ENCODE results near the gene MAP7. TPM values are rescaled to one million over a fixed set of nuclear protein-coding genes. Genes with fewer than 3 reads are reported as not detected.

Gene MAP7
- total and polyA plus RNA-seq, 9 of the 15 experiments (the other 6 are each of a cell fraction or from before 2014, with no cell fraction given): 0.76 to 7.7 (median 3.9) TPM

- TF ChIP-seq ZNF318 (IDR thresholded peaks at IDR 0.05; ENCODE audit: borderline replicate concordance in 1 of 2, low read depth in 1 of 2) (no peak), ARID1B (IDR thresholded peaks at IDR 0.05) (no peak), EP300 (IDR thresholded peaks at IDR 0.05; ENCODE audit: low read length) (no peak), PREB (CRISPR knock-in tag; IDR thresholded peaks at IDR 0.05) (no peak), MCM3 (IDR thresholded peaks at IDR 0.05) (no peak), GABPA (tag; conservative IDR thresholded peaks at IDR 0.05; ENCODE audit: low read depth) (no peak), HNRNPH1 (optimal IDR thresholded peaks at IDR 0.05; ENCODE audit: low read depth, low read length) (no peak), NR0B1 (IDR thresholded peaks at IDR 0.05; ENCODE audit: partially characterized antibody) (no peak), ESRRB (CRISPR knock-in tag; IDR thresholded peaks at IDR 0.05; ENCODE audit: borderline replicate concordance) (no peak), ASH1L (IDR thresholded peaks at IDR 0.05; ENCODE audit: borderline replicate concordance, low read depth, partially characterized antibody) (no peak)
These were observed 21.3 kb upstream of the MAP7 start (continued) for GRCh38 chr6:136571496-136571895.
